H1 (cell line): Measurements from ENCODE around the gene TLL2. TPM values are rescaled to one million over a fixed set of nuclear protein-coding genes. Genes with fewer than 3 reads are reported as not detected.

ENCODE experiments used
- CBX8 ChIP-seq: fragments of 300-800, 300-1000 bp; sonication (generic); IDR thresholded peaks from 2 replicates; pipeline ENCODE4 v1.7.1; 2016; ENCODE audit warnings: low read depth, low read length, borderline replicate concordance
- CHD2 ChIP-seq: IDR thresholded peaks from 2 replicates; pipeline ENCODE4 v1.6.1; 2012; ENCODE audit warnings: low read length, improper control_type of control experiment
- CTCF ChIP-seq, 3 experiments: IDR thresholded peaks; 1 replicate in 2 of 3; 2 replicates in 1 of 3; pipeline versions ENCODE4 v1.5.1 to v1.6.1; 2011; ENCODE audit warnings: low read length in 3 of 3, mild to moderate bottlenecking in 3 of 3, inconsistent platforms in 2 of 3, low read depth in 1 of 3, moderate library complexity in 1 of 3; ENCODE audit not compliant: insufficient read depth in 1 of 3; ENCODE audit errors: control extremely low read depth in 1 of 3
- HDAC2 ChIP-seq, 2 experiments: fragments of 300-600 bp in 1 of 2; sonication (generic) in 1 of 2; IDR thresholded peaks; 2 replicates each; pipeline ENCODE4 v1.6.1; 2011 to 2012; ENCODE audit warnings: low read depth in 2 of 2, low read length in 2 of 2, mild to moderate bottlenecking in 2 of 2, moderate library complexity in 2 of 2, borderline replicate concordance in 1 of 2, inconsistent platforms in 1 of 2
- KDM1A ChIP-seq: fragments of 200-600, 300-600 bp; sonication (generic); IDR thresholded peaks from 2 replicates; pipeline ENCODE4 v1.7.1; 2016; ENCODE audit warnings: mild to moderate bottlenecking, low read length, borderline replicate concordance
- POLR2A ChIP-seq, 2 experiments: IDR thresholded peaks; 1 replicate in 1 of 2; 2 replicates in 1 of 2; pipeline ENCODE4 v1.6.1; 2011; ENCODE audit warnings: low read depth in 2 of 2, low read length in 2 of 2, mild to moderate bottlenecking in 2 of 2; ENCODE audit errors: control extremely low read depth in 1 of 2
- RAD21 ChIP-seq, 2 experiments: IDR thresholded peaks in 1 of 2; conservative IDR thresholded peaks in 1 of 2; 2 replicates each; pipeline ENCODE4 v1.6.1; 2011; ENCODE audit warnings: low read depth in 2 of 2, low read length in 2 of 2, improper control_type of control experiment in 1 of 2, inconsistent platforms in 1 of 2, mild to moderate bottlenecking in 1 of 2, moderate library complexity in 1 of 2
- RBBP5 ChIP-seq: IDR thresholded peaks from 2 replicates; pipeline ENCODE4 v1.7.1; 2012; ENCODE audit warnings: low read depth, mild to moderate bottlenecking, inconsistent platforms, low read length, moderate library complexity, borderline replicate concordance
- polyA plus RNA-seq, 7 experiments: library from polyadenylated mRNA; depleted of rRNA in 3 of 7; stranded (reverse) in 5 of 7; unstranded in 2 of 7; fragments of >200 nt in 5 of 7; fragments of 200-250 nt in 2 of 7; gene quantifications; 1 replicate in 5 of 7; 2 replicates in 1 of 7; 4 replicates in 1 of 7; pipeline versions ENCODE4 v1.2.1 to v1.2.3, GENCODE V29; 2011 to 2013; ENCODE audit warnings: missing spikeins in 2 of 7, mixed read lengths in 2 of 7
- total RNA-seq: library from RNA; stranded (reverse); fragmentation: NEBNext Ultra II Directional; extraction: Animal tissue kit (Norgen Biotek cat#: 25700); gene quantifications from 2 replicates; pipeline ENCODE4 v1.2.1, GENCODE V29; 2021

The TLL2 gene
- total and polyA plus RNA-seq, 2 of the 8 experiments (the other 6 are each of a cell fraction or from before 2014, with no cell fraction given): 2.4 to 3.2 TPM

DNA sequence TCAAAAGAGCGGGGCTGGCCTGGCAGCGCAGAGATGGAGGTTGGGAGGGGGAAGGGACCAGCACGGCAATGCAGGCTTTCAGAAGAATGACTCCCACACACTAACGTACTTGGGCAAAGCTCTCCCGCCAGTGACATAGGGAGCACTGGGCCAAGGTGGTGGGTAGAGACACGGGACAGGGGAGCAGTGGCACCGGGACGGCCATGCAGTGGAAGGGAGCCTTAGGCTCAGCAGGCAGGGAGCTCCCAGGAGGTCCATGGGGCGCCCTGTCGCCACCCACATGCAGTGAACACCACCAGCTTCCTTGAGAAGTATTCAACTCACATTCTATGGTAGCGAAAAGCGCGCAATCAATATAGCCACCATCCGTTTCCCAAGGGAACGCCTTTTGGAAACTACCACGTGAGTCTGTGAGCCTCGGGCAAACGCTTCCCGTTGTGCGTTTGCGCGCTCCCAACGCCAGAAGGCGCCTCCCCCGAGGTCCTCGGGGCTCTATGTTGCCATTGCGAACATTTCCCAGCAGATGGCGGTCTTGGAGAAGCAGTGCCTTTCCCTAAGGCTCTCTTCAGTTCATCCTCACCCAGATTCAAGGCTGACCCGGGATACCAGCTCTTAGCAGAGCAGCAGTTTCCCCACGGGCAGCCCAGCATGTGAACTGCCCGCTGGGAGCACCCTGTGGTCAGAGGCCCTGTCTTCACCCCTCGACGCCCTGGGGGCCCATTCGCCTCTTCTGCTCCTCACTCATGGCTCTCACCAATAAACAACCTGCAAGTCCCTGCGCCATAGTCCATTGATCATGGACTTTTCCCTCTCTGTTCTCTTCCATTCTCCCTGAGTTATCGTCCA is 138.5 kb downstream of the TLL2 start (continued):
- TF ChIP-seq CHD2: 0 out of 2 replicates have a peak, but pooled peaks have one; percentile 32
- no peak for TF ChIP-seq CBX8
- peak; percentile 95 to 96 for TF ChIP-seq RAD21 (IDR thresholded peaks at IDR 0.05 in 1 of 2, conservative IDR thresholded peaks at IDR 0.05 in 1 of 2; ENCODE audit: low read depth in 2 of 2, low read length in 2 of 2)
- no peak for TF ChIP-seq POLR2A (IDR thresholded peaks at IDR 0.05; ENCODE audit: control extremely low read depth in 1 of 2, low read depth in 2 of 2, low read length in 2 of 2)
- peak; percentile 95 to 100 (median 100) for TF ChIP-seq CTCF (IDR thresholded peaks at IDR 0.05; ENCODE audit: control extremely low read depth in 1 of 3, insufficient read depth in 1 of 3, low read depth in 1 of 3, low read length in 3 of 3)
- no peak for TF ChIP-seq KDM1A
- 0 out of 2 replicates have a peak, but pooled peaks have one; percentile 58 for TF ChIP-seq RBBP5
- no peak for TF ChIP-seq HDAC2 (IDR thresholded peaks at IDR 0.05; ENCODE audit: borderline replicate concordance in 1 of 2, low read depth in 2 of 2, low read length in 2 of 2)
